GM23338 (cell line): ENCODE data around the gene TTC28. TPM values are rescaled to one million over a fixed set of nuclear protein-coding genes. Genes with fewer than 3 reads are reported as not detected.

Source experiments
- ATAC-seq: fragments of 200-7000 bp; cut with Tn5 transposase; 3 replicates; pipeline ENCODE4 v1.9.1; 2020
- DNase-seq: peaks from one replicate; pipeline ENCODE4 v3.0.0-alpha.2; 2015; ENCODE audit warnings: low spot score
- H2AFZ ChIP-seq: fragments of 200-600 bp; sonication (generic); 2 replicates; pipeline ENCODE4 v1.8.0; 2016; ENCODE audit warnings: antibody characterized with exemption, mild to moderate bottlenecking, moderate library complexity
- H3F3A ChIP-seq: fragments of 200-600 bp; sonication (generic); replicated peaks from 2 replicates; pipeline ENCODE4 v1.8.0; 2017; ENCODE audit warnings: antibody characterized with exemption, mixed run types, low read depth
- H3K27ac ChIP-seq: fragments of 200-600 bp; sonication (generic); 2 replicates; pipeline ENCODE4 v1.6.1; 2016; ENCODE audit warnings: low read depth
- H3K27me3 ChIP-seq: fragments of 200-600 bp; sonication (generic); 2 replicates; pipeline ENCODE4 v1.8.0; 2016; ENCODE audit warnings: mild to moderate bottlenecking, mixed run types, moderate library complexity; ENCODE audit not compliant: insufficient read depth
- H3K36me3 ChIP-seq: fragments of 200-600 bp; sonication (generic); 2 replicates; pipeline ENCODE4 v1.8.0; 2016; ENCODE audit warnings: mild to moderate bottlenecking; ENCODE audit not compliant: insufficient read depth
- H3K4me1 ChIP-seq: fragments of 200-600 bp; sonication (generic); 2 replicates; pipeline ENCODE4 v1.8.0; 2016; ENCODE audit warnings: mild to moderate bottlenecking, moderate library complexity; ENCODE audit not compliant: insufficient read depth
- H3K4me2 ChIP-seq: fragments of 200-600 bp; sonication (generic); 2 replicates; pipeline ENCODE4 v1.7.1; 2017; ENCODE audit warnings: mixed run types
- H3K4me3 ChIP-seq: fragments of 200-600 bp; sonication (generic); 2 replicates; pipeline ENCODE4 v1.6.1; 2016; ENCODE audit warnings: mixed run types
- H3K79me2 ChIP-seq: fragments of 200-600 bp; sonication (generic); replicated peaks from 2 replicates; pipeline ENCODE4 v1.8.0; 2017; ENCODE audit warnings: mild to moderate bottlenecking; ENCODE audit not compliant: insufficient read depth
- H3K9me2 ChIP-seq: fragments of 200-600 bp; sonication (generic); 2 replicates; pipeline ENCODE4 v1.8.0; 2017; ENCODE audit not compliant: insufficient read depth
- H4K20me1 ChIP-seq: fragments of 200-600 bp; sonication (generic); replicated peaks from 2 replicates; pipeline ENCODE4 v1.8.0; 2017; ENCODE audit warnings: mild to moderate bottlenecking; ENCODE audit not compliant: insufficient read depth
- H3K27ac Mint-ChIP-seq: 2 replicates; pipeline ENCODE4 v1.8.0; 2020; ENCODE audit warnings: inconsistent platforms, mild to moderate bottlenecking, moderate library complexity, mixed read lengths
- H3K27me3 Mint-ChIP-seq: 3 replicates; pipeline ENCODE4 v1.8.0; 2022; ENCODE audit warnings: low read depth, mild to moderate bottlenecking, moderate library complexity, mixed read lengths, inconsistent platforms; ENCODE audit not compliant: insufficient read depth, poor library complexity
- H3K36me3 Mint-ChIP-seq: 3 replicates; pipeline ENCODE4 v1.8.0; 2021; ENCODE audit warnings: low read depth, mild to moderate bottlenecking, inconsistent platforms, moderate library complexity, mixed read lengths
- H3K4me1 Mint-ChIP-seq: 3 replicates; pipeline ENCODE4 v1.8.0; 2020; ENCODE audit warnings: mild to moderate bottlenecking, inconsistent platforms, mixed read lengths
- H3K4me3 Mint-ChIP-seq: 3 replicates; pipeline ENCODE4 v1.8.0; 2021; ENCODE audit warnings: moderate library complexity, mild to moderate bottlenecking, inconsistent platforms, mixed read lengths
- H3K9me3 Mint-ChIP-seq: 3 replicates; pipeline ENCODE4 v1.8.0; 2020; ENCODE audit warnings: moderate library complexity, mild to moderate bottlenecking, inconsistent platforms, mixed read lengths
- CREB1 ChIP-seq: fragments of 250-450 bp; sonication (Bioruptor Pico); IDR thresholded peaks from 2 replicates; pipeline ENCODE4 v1.5.0; 2020; ENCODE audit warnings: low read depth, mild to moderate bottlenecking, moderate library complexity
- EZH2phosphoT487 ChIP-seq: fragments of 200-600 bp; sonication (generic); IDR thresholded peaks from one replicate; pipeline ENCODE4 v1.8.1; 2018; ENCODE audit warnings: antibody characterized with exemption; ENCODE audit not compliant: unreplicated experiment
- POLR2AphosphoS5 ChIP-seq: IDR thresholded peaks from 2 replicates; pipeline ENCODE4 v1.6.1; 2016; ENCODE audit warnings: antibody characterized with exemption, low read depth
- ZNF331 ChIP-seq: fragments of 250-450 bp; sonication (Bioruptor Pico); IDR thresholded peaks from 2 replicates; pipeline ENCODE4 v1.5.0; 2020; ENCODE audit warnings: low read depth, mild to moderate bottlenecking, moderate library complexity
- ZNF462 ChIP-seq: fragments of 250-450 bp; sonication (Bioruptor Pico); IDR thresholded peaks from 2 replicates; pipeline ENCODE4 v1.5.0; 2020; ENCODE audit warnings: mild to moderate bottlenecking, moderate library complexity
- polyA plus RNA-seq: library from polyadenylated mRNA; unstranded; fragments of >200 nt; fragmentation: Nextera tagmentation; extraction: Ambion mirVana; gene quantifications from 2 replicates; pipeline ENCODE4 v1.2.1, GENCODE V29; 2016
- total RNA-seq: library from RNA; depleted of rRNA; stranded (reverse); fragments of >200 nt; shearing (Covaris generic); gene quantifications from 2 replicates; pipeline ENCODE4 v1.2.3, GENCODE V29; 2014
- TF ChIP-seq, protein P1 (sequence below): IDR thresholded peaks from 2 replicates; pipeline ENCODE4 v1.6.1; 2016; ENCODE audit warnings: antibody characterized with exemption
- TF ChIP-seq, protein P2 (sequence below): IDR thresholded peaks from one replicate; pipeline ENCODE4 v1.6.1; 2018; ENCODE audit warnings: antibody characterized with exemption; ENCODE audit not compliant: unreplicated experiment

TTC28 gene
- total and polyA plus RNA-seq, 2 experiments from 2014 or later = 4.5 to 16.1 TPM

DNA sequence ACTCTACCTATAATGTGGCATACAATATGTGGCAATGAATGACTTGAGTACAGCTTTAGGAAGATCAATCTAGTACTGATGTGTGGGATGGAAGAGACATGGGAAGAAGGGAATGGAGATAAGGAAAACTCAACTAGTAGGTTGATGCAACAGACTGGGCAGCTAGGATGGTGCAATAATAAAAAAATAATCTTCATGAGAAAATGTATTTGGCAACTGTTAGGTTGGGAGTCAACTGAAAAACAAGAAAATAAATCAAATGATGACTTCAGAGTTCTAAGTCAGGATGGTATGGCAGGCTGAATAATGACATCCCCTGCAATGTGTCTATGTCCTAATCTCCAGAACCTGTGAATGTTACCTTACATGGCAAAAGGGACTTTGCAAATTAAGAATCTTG lies 523.8 kb downstream of the TTC28 start:
- DNase-seq = no peak
- Histone ChIP-seq H3F3A (no peaks in the 10 kb centered on the region), H3K9me2 (no peaks in the 10 kb centered on the region; the same call in 1 of the 2 replicates), H4K20me1 (no peaks in the 10 kb centered on the region), H3K4me1 (peaks cover 12% of the 10 kb centered on the region), H2AFZ (no peak overlapping the region), H3K4me3 (no peak overlapping the region), H3K4me2 (no peak overlapping the region), H3K27me3 (no peaks in the 10 kb centered on the region), H3K36me3 (no peaks in the 10 kb centered on the region), H3K79me2 (no peaks in the 10 kb centered on the region), H3K27ac (no peak overlapping the region)
- TF ChIP-seq, protein P1, sequence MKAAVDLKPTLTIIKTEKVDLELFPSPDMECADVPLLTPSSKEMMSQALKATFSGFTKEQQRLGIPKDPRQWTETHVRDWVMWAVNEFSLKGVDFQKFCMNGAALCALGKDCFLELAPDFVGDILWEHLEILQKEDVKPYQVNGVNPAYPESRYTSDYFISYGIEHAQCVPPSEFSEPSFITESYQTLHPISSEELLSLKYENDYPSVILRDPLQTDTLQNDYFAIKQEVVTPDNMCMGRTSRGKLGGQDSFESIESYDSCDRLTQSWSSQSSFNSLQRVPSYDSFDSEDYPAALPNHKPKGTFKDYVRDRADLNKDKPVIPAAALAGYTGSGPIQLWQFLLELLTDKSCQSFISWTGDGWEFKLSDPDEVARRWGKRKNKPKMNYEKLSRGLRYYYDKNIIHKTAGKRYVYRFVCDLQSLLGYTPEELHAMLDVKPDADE = no peak
- no peak for TF ChIP-seq EZH2phosphoT487
- no peak for TF ChIP-seq ZNF462
- TF ChIP-seq, protein P2, sequence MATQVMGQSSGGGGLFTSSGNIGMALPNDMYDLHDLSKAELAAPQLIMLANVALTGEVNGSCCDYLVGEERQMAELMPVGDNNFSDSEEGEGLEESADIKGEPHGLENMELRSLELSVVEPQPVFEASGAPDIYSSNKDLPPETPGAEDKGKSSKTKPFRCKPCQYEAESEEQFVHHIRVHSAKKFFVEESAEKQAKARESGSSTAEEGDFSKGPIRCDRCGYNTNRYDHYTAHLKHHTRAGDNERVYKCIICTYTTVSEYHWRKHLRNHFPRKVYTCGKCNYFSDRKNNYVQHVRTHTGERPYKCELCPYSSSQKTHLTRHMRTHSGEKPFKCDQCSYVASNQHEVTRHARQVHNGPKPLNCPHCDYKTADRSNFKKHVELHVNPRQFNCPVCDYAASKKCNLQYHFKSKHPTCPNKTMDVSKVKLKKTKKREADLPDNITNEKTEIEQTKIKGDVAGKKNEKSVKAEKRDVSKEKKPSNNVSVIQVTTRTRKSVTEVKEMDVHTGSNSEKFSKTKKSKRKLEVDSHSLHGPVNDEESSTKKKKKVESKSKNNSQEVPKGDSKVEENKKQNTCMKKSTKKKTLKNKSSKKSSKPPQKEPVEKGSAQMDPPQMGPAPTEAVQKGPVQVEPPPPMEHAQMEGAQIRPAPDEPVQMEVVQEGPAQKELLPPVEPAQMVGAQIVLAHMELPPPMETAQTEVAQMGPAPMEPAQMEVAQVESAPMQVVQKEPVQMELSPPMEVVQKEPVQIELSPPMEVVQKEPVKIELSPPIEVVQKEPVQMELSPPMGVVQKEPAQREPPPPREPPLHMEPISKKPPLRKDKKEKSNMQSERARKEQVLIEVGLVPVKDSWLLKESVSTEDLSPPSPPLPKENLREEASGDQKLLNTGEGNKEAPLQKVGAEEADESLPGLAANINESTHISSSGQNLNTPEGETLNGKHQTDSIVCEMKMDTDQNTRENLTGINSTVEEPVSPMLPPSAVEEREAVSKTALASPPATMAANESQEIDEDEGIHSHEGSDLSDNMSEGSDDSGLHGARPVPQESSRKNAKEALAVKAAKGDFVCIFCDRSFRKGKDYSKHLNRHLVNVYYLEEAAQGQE = no peak
- no peak for TF ChIP-seq POLR2AphosphoS5
- TF ChIP-seq ZNF331 (CRISPR knock-in tag) = no peak
- no peak for TF ChIP-seq CREB1 (CRISPR knock-in tag)
- Mint-ChIP-seq H3K36me3 (peaks cover 4% of the 10 kb centered on the region; the same call in 1 of the 3 replicates), H3K27ac (no peak overlapping the region), H3K27me3 (peaks cover 3% of the 10 kb centered on the region), H3K9me3 (no peaks in the 10 kb centered on the region), H3K4me3 (no peak overlapping the region), H3K4me1 (peaks cover 16% of the 10 kb centered on the region)
- ATAC-seq = no peak
